Hepatocyte (in vitro differentiated cells): Measurements from ENCODE around the gene APIP.

Experiments used
- CTCF ChIP-seq: fragments of 200-600 bp; sonication (generic); IDR thresholded peaks from 2 replicates; pipeline ENCODE4 v1.5.1; 2016; ENCODE audit warnings: antibody characterized with exemption, mild to moderate bottlenecking; ENCODE audit not compliant: poor library complexity
- EZH2 ChIP-seq: fragments of 200-600 bp; sonication (generic); IDR thresholded peaks from 2 replicates; pipeline ENCODE4 v1.6.1; 2016; ENCODE audit warnings: antibody characterized with exemption, mild to moderate bottlenecking, borderline replicate concordance
- EZH2phosphoT487 ChIP-seq: fragments of 200-600 bp; sonication (generic); IDR thresholded peaks from one replicate; pipeline ENCODE4 v1.6.1; 2018; ENCODE audit warnings: antibody characterized with exemption, mild to moderate bottlenecking, low read depth, moderate library complexity; ENCODE audit not compliant: unreplicated experiment, severe bottlenecking

GRCh38 chr11:34963351-34963750 is 47.2 kb upstream of the APIP start:
- TF ChIP-seq EZH2, result no peak
- TF ChIP-seq CTCF, result no peak
- TF ChIP-seq EZH2phosphoT487, result no peak
